NCI-H510A (cell line): ENCODE results near the gene RAN.
A peak's percentile ranks its signal among the peaks of the same experiment; 100 is the strongest.
"Not testable (repeated sequence)": the region's sequence is repeated elsewhere in the genome, so short reads cannot be mapped to it uniquely, and the experiment has no call there.

Source experiments
- DNase-seq: peaks from one replicate; lab custom pipeline; 2025; lab: John Stamatoyannopoulos, UW

The RAN gene

DNA sequence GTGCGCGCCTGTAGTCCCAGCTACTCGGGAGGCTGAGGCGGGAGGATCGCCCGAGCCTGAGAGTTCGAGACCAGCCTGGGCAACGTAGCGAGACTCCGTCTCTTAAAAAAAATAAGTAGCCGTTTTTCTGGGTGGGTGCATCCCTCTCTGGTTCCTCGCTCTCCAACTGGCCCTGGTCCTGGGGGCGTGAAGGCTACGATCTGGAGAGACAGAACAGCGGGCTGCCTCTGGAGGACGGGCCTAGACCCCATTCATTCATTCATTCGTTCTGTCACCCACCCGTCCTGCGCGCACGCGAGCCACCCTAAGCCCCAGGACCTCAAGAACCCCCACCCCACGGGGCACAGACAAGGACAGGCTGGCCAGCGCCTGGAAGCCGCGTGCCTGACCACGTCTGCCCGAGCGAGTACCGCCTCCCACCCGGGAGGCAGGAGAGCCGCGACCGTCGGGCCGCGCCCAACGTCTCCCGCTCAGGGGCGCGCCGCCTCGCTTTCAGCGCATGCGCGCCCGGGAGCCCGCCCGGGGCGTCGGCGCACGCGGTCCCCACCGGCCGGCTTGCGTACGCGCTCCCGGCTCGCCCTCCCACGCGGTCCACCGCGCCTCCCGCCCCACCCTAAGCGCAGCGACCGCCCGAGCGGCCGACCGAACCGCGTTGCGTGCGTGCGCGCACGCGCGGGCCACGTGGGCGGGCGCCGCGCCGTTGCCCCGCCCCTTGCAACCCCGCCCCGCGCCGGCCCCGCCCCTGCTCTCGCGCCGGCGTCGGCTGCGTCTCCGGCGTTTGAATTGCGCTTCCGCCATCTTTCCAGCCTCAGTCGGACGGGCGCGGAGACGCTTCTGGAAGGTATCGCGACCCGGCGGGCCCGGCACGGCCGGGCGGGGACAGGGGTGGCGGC is at the start of gene RAN:
TSS of gene RAN (plus strand) at position 781 of the 893 bp plus-strand sequence. CDS start 528 bp downstream, outside the sequence.
- DNase-seq: peak; percentile 88

DNA sequence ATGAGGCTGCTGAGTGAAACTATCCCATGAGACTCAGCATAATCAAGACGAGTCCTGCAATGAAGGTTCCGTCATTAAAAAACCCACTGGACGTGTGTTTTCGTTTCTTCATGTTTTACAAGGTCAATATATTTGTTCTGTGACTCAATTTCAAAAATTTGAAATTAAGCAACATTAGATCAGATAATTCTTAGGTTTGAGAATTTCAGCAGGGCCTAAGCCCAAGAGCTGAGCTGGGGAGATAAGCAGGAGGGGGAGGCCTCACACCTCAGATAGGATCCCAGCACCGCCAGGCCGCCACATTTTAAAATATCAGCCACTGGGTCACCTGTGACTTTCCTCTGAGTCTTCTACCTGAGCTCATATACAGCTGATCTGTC is 46.1 kb upstream of the RAN start:
- DNase-seq: no peak

DNA sequence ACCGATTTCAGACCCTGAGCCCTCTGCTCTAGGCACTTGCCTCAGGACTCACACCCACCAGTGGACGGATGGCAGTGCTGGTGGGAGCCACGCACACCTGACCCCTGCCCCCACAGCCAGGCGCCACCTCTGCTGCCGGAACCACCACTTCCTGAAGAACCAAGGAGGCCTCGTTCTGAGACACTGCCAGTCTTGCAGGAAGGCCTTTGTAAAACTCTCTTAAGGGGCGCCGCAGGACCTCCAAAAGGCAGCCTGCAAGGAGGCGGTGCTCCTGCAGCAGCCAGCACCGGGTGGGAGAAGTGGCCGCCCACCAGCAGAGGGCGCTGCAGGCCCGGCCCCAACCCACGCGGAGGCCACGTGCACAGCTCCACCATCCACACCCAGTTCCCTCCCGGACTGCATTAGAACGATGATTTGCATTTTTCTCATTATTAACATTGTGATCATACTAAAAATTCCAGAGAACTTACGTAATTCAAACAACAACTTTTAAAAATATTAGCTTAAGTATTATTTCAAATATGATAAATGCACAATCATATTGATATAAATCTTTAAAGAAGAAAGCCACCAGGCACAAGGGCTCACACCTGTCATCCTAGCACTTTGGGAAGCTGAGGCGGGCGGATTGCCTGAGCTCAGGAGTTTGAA is 45.6 kb upstream of the RAN start:
- no peak for DNase-seq

DNA sequence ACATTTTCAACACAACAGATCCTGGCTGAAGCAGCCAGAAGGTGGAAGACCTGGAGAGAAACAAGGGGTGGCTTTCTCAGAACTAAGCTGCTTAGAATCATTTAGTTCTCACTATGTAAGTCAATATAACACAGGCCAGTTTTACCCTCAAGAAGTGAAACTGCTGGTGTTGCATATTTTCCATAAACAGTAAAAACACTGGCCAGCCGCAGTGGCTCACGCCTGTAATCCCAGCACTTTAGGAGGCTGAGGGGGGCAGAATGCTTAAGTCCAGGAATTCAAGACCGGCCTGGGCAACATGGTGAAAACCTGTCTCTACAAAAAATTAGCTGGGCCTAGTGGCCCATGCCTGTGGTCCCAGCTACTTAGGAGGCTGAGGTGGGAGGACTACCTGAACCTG is 44.4 kb upstream of the RAN start:
- no peak for DNase-seq

DNA sequence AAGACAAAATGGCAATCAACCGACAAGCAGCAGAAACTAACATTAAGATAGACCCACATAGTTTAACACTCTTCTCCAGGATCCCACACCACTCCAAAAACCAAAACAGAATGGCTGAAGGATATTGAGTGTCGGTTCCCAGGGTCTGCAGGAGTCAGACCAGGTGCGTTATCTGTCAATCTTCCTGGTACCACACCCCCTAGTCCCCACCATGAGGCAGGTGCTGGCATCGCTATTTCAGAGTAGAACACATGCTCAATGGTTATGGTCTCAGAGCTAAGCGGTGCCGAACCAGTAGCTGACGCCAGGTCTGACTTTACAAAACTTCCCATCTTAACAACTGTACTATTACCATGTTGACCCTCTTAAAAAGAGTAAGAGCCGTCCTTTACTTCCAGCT is 43.0 kb upstream of the RAN start:
- no peak for DNase-seq

DNA sequence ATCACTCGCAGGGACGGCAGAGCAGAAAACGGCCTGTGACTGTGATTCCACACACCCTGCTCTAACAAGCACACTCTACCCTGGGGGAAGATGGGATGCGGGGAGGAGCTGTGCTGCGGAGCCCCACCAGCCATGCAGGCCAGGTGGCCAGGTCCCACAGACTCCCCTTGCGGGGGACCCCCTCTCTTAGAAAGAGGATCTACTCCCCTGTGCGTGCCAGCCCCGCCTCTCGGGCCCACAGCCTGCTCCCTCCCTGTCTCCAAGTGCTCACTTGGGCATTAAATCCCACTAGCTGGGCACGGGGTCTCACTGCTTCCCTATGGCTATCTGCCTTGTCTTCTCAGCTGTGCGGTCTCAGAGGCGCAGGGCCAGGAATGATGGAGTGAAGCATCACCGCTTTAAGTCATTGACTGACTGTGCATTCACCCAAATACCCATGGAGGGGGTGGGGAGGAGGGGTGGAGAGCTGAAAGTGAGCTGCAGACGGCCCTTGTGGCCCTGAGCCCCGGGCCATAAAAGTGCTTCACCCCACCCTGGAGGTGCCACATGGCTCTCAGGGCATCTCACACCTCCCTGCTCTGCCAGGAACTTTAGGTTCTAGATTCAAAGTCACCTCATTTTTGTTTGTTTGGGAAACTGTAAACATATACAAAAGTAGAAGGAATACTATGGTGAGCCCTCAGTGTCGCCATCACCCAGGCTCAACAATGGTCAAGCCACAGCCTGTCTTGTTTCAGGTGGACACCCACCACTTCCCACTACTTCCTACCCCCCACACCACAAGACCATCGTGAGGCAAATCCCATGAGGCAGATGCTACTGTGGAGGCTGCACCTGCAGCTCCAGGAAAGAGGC is 42.2 kb upstream of the RAN start:
- no peak for DNase-seq

DNA sequence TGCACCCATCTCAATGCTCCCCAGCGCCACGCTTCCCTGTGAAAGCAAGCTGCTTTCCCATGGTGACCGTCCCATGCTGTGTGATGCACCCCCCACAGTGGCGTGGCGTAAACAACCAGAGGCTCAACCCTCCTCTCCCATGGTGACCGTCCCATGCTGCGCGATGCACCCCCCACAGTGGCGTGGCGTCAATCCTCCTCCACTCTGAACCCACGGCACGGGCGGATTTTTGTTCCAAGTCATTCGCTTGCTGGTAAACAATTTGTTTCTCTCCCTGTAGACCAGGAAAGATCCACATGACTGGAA is 41.7 kb upstream of the RAN start:
- no peak for DNase-seq

DNA sequence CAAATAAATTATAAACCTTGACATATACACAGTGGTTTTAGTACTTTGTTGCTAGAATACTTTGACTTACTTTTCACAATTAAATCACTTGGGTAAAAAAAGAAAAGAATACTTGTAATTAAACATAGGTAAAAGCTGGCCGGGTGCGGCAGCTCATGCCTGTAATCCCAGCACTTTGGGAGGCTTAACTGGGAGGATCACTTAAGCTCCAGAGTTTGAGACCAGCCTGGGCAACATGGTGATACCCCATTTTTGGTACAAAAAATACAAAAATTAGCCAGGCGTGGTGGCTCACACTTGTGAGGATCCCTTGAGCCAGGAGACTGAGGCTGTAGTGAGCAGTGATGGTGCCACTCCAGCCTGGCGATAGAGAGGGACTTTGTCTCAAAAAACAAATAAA is 40.6 kb upstream of the RAN start:
- DNase-seq: no peak

DNA sequence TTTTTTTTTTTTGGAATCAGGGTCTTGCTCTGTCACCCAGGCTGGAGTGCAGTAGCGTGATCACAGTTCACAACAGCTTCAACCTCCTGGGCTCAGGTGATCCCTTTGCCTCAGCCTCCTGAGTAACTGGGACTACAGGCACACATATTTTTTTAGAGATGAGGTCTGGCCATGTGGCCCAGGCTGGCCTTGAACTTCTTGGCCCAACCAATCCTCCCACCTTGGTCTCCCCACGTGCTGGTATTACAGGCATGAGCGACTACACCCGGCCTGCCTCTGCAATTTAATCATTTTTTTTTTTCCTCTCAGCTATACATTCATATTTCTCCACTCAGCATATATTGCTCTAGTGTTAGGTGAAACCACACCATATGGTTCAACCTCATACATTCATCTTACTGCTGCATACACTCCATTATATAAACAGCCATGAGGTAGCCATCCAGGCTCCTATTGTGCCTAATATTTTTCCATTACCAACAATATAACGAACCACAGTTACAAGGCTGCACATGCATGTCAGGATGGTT is 39.9 kb upstream of the RAN start:
- no peak for DNase-seq

DNA sequence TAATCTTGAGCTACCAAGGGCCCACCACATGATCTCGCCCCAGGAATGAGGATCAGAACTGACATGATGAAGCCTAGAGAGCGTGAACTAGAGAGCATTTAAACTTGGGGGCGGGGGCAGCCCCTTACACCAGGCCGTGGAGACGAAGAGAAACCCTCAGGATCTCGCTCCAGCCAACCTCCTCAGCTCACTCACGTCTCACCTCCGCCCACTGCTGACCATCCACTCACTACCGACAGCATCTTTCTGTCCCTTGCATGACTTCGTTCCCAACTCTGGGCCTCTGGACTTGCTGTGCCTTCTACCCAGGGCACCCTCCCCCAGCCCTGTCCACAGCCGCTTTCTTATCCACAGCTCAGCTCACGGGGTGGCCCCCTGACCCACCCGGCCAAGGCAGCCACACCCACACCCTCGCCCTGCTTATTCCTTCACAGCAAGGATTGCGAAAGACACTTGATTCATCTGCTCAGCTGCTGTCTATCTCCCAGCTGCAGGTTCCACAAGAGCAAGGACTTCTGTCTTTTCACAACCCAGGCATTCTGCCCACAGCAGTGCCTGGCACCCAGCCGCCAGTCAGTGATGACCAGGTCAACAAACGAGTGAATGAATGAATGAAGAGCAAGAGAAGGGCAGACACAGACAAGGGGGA is 39.2 kb upstream of the RAN start:
- DNase-seq: no peak

DNA sequence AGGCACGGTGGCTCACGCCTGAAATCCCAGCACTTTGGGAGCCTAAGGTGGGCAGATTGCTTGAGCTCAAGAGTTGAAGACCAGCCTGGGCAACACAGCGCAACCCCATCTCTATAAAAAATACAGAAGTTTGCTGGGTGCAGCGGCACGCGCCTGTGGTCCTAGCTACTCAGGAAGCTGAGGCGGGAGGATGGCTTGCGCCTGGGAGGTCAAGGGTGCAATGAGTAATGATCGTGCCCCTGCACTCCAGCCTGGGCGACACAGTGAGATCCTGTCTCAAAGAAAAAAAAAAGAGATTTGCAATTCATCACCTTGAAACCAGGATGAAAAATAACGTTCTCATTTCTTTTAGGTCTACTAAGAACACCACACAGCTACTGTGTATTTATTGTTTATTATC is 36.9 kb upstream of the RAN start:
- no peak for DNase-seq

DNA sequence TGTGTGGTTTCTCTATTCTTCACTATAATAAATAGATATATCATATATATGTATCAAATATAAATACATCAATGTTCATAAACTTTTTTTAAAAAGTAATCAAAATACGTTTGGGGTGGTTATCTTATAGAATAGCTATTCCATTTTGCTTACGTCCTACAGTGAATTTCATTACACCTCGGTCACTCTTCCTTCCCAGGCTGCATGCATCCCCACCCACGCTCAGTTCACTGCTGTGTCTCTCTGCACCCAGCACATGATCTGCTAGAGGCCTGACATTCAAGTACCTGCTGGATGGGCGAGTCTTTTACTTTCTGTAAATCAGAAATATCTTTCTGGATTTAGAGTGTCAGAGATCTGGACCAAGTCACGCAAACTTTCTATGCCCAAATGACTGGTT is 36.4 kb upstream of the RAN start:
- DNase-seq: no peak

DNA sequence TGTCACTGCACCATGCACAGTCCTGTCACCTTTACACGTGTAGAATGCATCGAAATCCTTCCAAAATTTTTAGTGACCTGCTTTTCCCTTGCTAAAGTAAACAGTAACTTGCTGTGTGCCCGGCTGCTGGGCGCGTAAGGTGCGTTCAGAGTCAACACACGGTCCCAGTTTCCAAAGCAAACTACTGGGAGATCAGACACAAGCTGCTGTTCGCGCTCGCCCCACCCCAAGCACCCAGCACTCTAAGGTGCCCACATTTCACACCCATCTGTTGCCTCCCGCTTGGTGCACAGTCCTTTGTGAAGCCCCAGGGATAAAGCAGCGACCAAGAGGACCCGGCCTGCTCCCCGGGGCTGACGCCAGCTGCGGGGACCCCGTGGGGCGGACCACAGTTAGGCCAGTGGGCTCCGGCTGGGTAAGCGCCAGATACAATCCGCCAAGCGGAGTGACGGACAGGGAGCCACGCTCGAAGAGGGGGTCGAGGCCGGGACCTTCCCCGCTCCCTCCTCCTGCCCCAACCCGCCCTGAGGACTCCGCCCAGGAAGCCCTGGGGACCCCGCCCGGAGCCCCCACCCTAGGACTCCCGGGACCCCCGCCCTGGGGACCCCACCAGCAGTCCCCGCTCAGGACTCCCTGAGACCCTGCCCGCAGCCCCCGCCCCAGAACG is 33.4 kb upstream of the RAN start:
- DNase-seq: no peak

DNA sequence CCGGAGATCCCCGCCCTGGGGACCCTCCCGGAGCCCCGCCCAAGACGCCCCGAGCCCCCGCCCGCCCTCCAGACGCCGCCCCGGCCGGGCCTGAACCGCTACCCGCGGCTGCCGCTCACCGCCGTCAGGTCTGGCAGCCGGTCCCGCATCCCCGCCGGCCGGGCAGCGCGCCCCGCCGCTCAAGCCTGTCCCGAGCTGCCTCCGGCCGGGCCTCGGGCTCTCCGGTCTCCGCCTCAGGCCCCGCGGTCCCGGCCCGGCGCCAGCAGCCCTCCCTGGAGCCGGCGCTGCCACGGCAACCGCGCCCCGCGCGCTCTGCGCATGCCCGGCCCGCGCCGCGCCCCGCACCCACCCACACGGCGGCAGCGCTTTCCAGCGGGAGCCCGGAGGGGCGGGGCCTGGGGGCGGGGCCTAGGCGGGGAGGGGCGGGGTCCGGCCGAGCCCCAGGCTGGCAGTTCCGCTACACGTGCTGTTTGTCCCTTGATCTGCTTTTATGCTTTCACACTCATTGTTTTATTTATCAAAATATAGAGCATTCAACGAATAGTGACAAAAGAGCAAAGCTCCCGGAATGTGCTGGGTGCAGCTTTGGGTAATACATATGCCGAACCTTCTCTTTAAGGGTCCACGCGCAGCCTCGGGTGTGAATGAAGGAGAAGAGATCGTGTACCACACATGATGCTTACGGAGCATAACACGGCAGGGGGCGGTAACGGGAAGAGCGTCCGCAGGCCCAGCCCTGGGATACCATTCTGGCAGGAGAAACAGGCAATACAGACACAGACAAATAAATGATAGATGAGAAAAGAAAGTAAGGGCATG is 32.7 kb upstream of the RAN start, which contains the start of gene STX2:
TSS of gene STX2 (minus strand) at position 300 of the 819 bp plus-strand sequence. CDS start at position 149, 151 bp downstream.
- DNase-seq: peak; percentile 39

DNA sequence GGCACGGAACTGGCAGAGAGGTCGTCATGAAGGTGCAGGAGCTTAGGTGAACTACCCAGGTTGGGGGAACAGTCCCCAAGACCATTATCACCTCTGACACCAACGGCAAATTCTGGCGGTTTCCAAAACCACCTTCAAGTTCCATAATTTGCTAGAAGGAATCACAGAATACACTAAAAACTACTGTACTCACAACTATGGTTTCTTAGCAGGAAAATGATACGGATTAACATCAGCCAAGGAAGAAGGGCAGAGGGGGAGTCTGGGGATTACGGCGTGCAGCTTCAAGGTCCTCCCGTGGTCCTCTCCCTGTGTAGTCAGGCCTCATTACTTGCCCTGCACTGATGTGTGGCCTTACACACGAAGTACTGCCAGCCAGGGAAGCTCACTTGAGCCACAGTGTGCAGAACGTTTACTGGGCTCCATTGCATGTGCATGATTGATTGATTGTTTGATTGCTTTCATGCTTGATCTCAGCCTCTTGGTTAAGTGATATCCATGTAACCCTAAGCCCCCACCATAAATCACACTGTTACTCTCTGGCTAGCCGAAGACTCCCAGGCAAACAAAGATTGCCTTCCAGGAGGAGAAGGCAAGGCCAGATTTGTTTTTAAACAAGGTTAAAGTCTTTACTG is 32.0 kb upstream of the RAN start:
- no peak for DNase-seq

DNA sequence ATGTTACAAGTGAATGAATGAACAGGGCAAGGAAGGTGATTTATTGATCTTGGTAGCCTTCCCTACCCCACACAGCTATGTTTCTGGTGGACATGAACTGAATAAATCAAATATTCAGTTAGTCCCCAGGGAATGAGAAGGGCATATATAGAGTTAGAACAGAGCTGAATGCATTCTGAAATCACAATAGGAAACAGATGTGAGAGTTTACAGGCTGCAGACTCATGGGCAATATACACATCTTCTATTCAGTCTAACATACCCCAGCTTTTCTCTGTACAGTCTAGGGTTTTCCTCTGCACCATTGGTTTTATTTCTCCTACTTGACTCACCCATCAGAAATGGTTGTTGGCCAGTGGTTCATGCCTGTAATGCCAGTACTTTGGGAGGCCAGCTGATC is 25.5 kb upstream of the RAN start:
- no peak for DNase-seq

DNA sequence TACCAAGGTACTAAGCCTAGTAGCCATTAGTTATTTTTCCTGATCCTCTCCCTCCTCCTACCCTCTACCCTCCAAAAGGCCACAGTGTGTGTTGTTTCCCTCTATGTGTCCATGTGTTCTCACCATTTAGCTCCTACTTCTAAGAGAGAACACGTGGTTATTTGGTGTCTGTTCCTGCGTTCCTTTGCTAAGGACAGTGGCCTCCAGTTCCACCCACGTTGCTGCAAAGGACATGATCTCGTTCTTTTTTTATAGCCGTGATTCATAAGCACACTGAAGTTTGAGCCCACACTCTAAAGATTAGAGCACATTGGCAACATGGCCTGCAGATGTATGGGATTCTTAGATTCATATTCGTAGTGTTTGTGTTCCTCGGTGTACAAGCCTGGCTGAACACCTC is 24.8 kb upstream of the RAN start:
- DNase-seq: no peak

DNA sequence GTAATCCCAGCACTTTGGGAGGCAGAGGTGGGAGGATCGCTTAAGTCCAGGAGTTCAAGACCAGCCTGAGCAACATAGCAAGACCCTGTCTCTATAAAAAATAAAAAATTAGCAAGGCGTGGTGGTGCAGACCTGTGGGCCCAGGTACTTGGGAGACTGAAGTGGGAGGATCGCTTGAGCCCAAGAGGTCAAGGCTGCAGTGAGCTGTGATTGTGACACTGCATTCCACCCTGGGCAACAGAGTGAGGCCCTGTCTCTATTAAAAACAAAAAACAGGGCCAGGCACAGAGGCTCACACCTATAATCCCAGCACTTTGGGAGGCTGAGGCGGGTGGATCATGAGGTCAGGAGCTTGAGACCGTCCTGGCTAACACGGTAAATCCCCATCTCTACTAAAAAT is 23.8 kb upstream of the RAN start:
- not testable (repeated sequence) for DNase-seq

DNA sequence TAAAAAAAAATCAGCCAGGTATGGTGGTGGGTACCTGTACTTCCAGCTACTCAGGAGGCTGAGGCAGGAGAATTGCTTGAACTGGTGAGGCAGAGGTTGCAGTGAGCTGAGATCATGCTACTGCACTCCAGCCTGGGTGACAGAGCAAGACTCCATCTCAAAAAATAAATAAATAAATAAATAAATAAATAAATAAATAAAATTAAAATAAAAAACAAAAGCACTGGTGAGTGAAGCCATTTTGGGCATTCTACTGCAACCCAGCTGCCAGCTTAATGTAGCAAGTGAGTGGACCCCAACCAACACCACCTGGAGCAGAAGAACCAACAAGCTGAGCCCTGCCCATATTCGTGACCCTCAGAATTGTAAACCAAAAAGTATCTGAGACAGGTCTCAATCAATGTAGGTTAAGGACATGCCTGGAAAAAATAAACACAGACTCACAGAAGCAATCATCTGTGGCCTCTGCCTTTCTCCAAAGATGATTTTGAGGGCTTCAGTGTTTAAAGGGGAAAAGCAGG is 23.0 kb upstream of the RAN start:
- DNase-seq: not testable (repeated sequence)
